GM20431 (cell line): Measurements from ENCODE around the gene C16orf54.
"Not testable (repeated sequence)": the region's sequence is repeated elsewhere in the genome, so short reads cannot be mapped to it uniquely, and the experiment has no call there.

Experiments
- in situ Hi-C: fragments of 300-500 bp; cut with MseI, MboI; formaldehyde crosslinking; loops from one replicate; pipeline ENCODE4 v1.15.0; 2020; ENCODE audit warnings: low sequenced_read_pairs; ENCODE audit not compliant: unreplicated experiment

Gene C16orf54

GRCh38 chr16:29745853-29746345 lies at the start of gene C16orf54:
Gene C16orf54, minus strand, starts transcription at chr16:29745990. Its CDS starts 1,039 bp downstream, at chr16:29744951.
- in situ Hi-C loops = no loop called here

GRCh38 chr16:29794231-29794710 lies 48.5 kb upstream of the C16orf54 start:
- in situ Hi-C loops = no loop called here

- in situ Hi-C loops = not testable (repeated sequence)
Measured at GRCh38 chr16:29793153-29793552, 47.4 kb upstream of the C16orf54 start.

- in situ Hi-C loops = no loop called here
Measured at GRCh38 chr16:29791845-29792807, 46.3 kb upstream of the C16orf54 start.

- in situ Hi-C loops = no loop called here
Measured at GRCh38 chr16:29790949-29791844, 45.4 kb upstream of the C16orf54 start.

GRCh38 chr16:29790183-29790948 lies 44.6 kb upstream of the C16orf54 start, which contains the start of gene KIF22:
Gene KIF22, plus strand, starts transcription at chr16:29790751. Its CDS starts 9 bp downstream, at chr16:29790760.
- in situ Hi-C loops = no loop called here

- in situ Hi-C loops = no loop called here
Measured at GRCh38 chr16:29789775-29790182, 44.0 kb upstream of the C16orf54 start.

- in situ Hi-C loops = not testable (repeated sequence)
Measured at GRCh38 chr16:29787155-29787554, 41.4 kb upstream of the C16orf54 start.

- in situ Hi-C loops = no loop called here
Measured at GRCh38 chr16:29784901-29785500, 39.2 kb upstream of the C16orf54 start.

- in situ Hi-C loops = no loop called here
Measured at GRCh38 chr16:29784157-29784556, 38.4 kb upstream of the C16orf54 start.

GRCh38 chr16:29783094-29783953 lies 37.5 kb upstream of the C16orf54 start:
- in situ Hi-C loops = not testable (repeated sequence)

- in situ Hi-C loops = no loop called here
Measured at GRCh38 chr16:29779474-29779873, 33.7 kb upstream of the C16orf54 start.

GRCh38 chr16:29777576-29778350 lies 32.0 kb upstream of the C16orf54 start, which contains the start of gene ZG16:
Gene ZG16, plus strand, starts transcription at chr16:29778256. Its CDS starts 1,011 bp downstream, at chr16:29779267.
- in situ Hi-C loops = no loop called here

GRCh38 chr16:29775742-29776408 lies 30.1 kb upstream of the C16orf54 start:
- in situ Hi-C loops = no loop called here

GRCh38 chr16:29774730-29775129 lies 28.9 kb upstream of the C16orf54 start:
- in situ Hi-C loops = no loop called here

GRCh38 chr16:29772330-29772729 lies 26.5 kb upstream of the C16orf54 start:
- in situ Hi-C loops = not testable (repeated sequence)
